Endometrial microvascular endothelial cells (primary cell): Measurements from ENCODE around the gene CYP24A1. TPM values are rescaled to one million over a fixed set of nuclear protein-coding genes. Genes with fewer than 3 reads are reported as not detected.

Experiments used
- in situ Hi-C: cut with HindIII; loops from 2 replicates; pipeline ENCODE4 v1.10.0; 2017; ENCODE audit warnings: low sequenced_read_pairs, low pct_unique_long_range_greater_than_20kb; ENCODE audit errors: inconsistent ontology term
- total RNA-seq: library from RNA; depleted of rRNA; stranded (reverse); fragments of >200 nt; gene quantifications from one replicate; pipeline ENCODE4 v1.2.3, GENCODE V29; 2015; ENCODE audit errors: inconsistent ontology term

The CYP24A1 gene
- total RNA-seq, 1 donor from 2014 or later = not detected

GRCh38 chr20:54161008-54161820 is 12.6 kb downstream of the CYP24A1 start:
- in situ Hi-C loops = no loop called here

GRCh38 chr20:54160065-54161007 is 13.4 kb downstream of the CYP24A1 start:
- in situ Hi-C loops = no loop called here

DNA sequence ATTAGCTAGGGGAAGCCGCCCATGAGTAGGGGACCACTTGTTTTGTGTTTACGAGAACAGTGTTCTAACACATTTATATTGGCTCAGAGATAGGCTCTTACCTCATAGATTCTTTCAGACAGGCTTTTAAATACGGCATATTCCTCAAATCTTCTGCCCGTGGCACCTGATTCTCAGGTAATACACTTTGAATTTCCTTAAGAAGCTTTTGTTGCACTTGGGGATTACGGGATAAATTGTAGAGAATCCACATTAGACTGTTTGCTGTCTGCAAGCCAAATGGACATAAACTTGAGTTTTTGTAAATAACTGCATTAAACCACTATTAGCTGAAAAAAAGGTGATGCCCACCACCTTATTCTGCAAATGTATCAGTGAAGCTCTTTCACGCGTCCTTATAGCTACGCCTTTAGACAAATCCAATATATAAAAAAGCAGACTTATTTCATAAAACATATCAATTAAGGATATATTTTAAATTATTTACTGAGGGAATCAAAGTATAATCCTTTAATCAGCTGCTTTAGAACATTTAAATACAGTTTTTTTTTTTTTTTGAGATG is 14.8 kb downstream of the CYP24A1 start:
- in situ Hi-C loops = no loop called here

DNA sequence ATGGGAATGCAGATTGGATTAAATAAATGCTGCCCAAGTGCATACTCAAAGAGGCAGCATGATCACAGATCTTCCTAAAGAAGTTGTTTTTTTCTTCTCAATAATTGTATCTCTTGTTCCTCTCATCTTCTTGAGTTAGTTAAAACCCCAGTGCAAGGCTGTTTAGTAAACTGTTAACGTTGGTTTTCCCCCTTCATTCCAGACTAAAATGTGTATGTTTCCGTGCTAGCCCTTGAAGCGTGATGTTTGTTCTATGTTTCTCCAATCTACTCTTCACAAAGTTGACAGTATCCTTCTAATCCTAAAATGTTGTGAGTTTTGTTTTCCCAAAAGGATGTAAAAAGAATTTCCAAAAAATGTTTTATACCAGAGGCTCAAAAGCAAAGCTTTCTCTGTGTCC is 15.6 kb downstream of the CYP24A1 start:
- in situ Hi-C loops = no loop called here

DNA sequence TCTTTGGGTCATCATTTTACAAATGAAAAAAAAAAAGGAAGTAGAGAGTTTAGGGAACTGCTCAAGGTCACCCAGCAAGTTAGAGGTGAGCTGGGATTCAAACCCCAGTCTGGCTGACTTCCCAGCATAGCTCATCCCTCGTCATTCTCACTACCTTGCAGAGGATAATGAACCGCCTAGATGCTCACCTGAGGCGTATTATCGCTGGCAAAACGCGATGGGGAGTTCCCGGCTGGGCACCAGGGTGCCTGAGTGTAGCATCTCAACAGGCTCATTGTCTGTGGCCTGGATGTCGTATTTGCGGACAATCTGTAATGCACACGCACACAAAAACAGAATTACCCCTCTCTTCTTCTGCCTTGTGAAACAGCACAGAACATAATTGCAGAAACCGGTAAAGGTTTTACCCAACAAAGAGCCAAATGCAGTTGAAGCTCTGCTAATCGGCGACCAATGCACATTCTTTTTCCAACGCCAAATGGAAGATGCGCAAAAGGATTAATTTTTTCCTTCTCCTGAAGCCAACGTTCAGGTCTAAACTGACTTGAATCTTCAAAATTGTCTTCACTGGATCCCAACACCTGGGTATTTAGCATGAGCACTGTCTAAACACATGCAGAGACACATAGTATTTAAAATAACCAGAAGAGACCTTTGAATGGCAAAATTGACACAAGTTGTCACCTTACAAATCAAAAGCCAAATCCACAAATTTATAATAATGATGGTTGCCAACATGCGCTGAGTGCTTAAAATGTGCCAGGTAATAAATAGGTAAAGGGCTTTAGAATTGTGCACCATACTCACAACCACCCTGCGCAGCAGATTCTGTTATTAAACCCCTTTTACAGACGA is 16.6 kb downstream of the CYP24A1 start:
- in situ Hi-C loops = no loop called here

DNA sequence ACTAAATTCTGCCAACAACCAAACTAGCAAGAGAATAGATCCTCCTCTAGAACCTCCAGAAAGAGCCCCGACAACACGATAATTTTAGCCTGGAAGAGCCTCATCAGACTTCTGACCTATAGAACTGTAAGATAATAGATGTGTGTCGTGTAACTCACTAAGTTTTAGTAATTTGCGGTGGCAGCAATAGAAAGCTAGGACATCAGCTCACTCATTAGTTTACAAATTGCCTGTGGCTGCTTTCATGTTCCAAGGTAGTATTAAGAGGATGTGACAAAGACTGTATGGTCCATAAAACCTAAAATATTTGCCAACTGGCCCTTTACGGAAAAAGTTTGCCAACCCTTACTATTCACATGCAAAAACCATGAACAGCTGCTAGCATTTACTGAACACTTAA is 17.3 kb downstream of the CYP24A1 start:
- in situ Hi-C loops = no loop called here

DNA sequence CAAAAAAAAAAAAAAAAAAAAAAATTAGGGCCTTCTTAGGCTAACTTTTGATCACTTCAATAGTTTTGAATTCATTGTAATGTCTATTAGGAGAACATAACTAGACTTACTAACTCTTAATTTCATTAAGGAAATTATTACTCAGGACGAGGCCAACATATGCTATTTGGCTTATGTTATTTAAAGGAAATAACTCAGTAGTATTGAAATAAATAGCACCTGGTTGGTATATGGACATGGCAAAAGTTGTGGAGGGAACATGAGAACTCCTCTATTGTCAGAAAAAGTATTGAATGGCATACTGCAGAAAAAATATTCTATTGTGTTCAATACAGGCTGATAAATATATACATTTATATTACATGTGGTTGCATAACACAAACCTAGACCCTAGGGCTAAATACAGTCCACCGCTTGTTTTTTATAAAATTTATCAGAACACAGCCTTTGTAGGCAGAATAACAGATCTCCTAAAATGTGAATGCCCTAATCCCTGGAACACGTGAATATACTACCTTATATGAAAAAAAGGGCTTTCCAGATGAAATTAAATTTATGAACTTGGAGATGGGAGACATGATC is 18.0 kb downstream of the CYP24A1 start:
- in situ Hi-C loops = no loop called here

- in situ Hi-C loops = no loop called here
Measured at GRCh38 chr20:54154439-54154838, 19.3 kb downstream of the CYP24A1 start.

- in situ Hi-C loops = no loop called here
Measured at GRCh38 chr20:54153847-54154246, 19.9 kb downstream of the CYP24A1 start.

GRCh38 chr20:54153041-54153327 is 20.8 kb downstream of the CYP24A1 start:
- in situ Hi-C loops = no loop called here

DNA sequence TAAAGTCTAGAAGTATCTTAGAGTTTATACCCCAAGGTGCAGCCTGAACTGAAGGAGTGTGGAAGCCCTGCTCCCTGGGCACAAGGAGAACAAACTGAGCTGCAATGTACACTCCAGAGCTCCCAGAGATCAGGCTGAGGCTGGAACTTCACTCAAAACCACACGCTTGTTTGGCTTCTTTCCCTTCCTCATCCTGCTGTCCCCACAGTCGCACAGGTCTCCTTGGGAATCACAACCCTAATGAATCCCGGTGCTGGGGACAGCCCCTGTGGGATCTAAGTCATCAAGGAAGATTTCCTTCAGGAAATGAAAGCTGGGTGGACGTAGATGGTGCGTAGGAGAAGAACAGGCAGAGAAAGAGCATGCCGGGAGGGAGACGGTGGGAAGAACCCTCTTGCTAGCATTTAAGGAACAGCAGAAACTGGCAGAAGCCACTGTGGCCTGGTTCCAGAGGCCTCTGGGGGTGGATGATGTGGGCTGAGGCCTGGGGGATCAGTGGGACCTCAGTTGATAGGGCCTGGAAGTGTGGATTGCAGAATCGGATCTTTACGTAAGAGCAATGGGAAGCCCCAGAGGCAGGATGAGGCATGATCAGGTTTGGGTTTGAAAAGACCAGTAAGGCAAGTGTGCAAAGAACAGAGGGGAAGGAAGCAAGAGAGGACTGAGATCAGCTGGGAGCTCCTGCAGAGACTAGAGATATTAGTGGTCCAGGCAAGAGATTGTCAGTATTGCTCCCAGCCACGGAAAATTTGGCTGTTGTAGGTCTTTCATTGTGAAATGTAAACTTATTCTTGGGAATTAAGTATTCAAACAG is 21.4 kb downstream of the CYP24A1 start:
- in situ Hi-C loops = no loop called here

GRCh38 chr20:54151511-54152226 is 22.1 kb downstream of the CYP24A1 start:
- in situ Hi-C loops = no loop called here

DNA sequence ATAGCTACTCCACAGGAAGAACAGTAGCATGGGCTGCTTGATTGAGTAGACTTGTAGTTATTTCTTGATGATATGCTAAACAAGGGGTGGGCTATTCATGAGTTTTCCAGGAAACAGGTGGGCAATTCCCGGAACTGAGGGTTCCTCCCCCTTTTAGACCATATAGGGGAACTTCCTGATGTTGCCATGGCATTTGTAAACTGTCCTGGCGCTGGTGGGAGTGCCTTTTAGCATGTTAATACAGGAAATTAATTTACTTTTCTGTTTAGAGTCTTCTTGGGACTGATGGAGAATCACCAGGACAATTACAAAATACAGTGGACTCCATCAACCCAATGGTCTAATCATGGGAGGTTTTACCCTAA is 22.7 kb downstream of the CYP24A1 start:
- in situ Hi-C loops = no loop called here

DNA sequence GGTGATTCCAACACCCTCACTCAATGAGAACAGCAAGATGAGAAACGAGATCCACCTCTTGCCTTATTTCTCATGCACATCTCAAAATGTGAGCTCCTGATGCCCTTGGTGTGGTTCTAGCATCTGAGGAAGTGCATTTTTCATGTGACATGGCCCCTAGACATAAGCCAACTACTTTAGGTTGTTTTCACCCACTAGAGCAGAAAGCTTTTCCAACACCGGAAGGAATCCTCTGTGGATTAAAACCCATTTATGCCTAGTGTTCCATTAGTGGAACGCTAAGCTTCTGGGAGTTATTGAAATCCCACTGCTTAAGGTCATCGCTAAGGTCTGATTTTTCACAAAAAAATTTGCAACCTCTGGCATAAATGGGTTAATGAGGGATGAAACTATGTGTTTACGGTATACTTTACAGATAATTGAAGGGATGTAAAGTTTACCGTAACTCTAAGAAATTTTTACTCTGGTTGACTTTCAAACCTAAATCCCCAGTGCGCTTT is 24.0 kb downstream of the CYP24A1 start:
- in situ Hi-C loops = no loop called here

DNA sequence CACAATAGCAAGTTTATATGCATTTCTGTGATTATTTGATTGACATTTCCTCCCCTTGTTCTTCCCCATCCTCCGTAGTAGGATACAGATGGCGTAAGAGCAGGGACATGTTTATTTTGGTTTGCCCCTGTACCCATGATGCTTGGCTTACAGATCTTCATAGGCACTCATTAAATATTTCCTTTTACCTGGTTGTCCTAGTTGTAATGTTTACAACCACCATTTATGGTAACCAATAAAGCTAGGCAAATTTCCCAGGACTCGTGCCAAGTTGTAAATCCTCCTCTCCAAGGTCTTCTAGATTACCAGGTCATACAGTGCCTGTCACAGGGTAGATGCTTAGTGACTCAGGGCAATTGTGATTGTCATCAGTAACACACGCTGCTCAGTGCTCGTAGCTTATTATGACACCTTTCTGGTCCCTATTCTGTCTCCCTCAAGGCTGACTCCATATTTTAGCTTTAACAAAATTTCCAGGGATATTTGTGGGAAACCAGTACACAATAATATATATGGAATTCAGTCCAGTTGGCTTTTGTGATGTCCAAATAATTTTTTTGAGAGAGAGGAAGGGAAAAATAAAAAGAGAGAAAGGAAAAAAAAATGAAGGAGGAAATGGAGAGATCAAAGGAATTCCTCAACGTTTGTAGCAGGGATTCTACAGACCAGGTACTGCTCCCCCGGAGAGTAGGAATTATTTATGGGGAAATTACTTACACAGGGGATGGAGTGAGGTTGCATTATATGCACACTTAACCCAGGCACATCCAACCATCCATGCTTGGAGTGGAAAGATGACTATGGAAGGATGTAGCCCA is 24.6 kb downstream of the CYP24A1 start:
- in situ Hi-C loops = no loop called here

GRCh38 chr20:54146672-54147071 is 27.1 kb downstream of the CYP24A1 start:
- in situ Hi-C loops = no loop called here
